Endometrium (tissue), 2 donors: ENCODE data around the gene GRID2.
A peak's percentile ranks its signal among the peaks of the same experiment; 100 is the strongest.
"Not testable (repeated sequence)": the region's sequence is repeated elsewhere in the genome, so short reads cannot be mapped to it uniquely, and the experiment has no call there.

ENCODE experiments used
- FAIRE-seq: peaks from 2 replicates; lab custom pipeline; 2012; peaks lifted over from hg19 to GRCh38; lab: Jason Lieb, UNC
- donor health status: control.
- donor health status: control.

Gene GRID2

GRCh38 chr4:92305878-92306520 is 2.2 kb downstream of the GRID2 start:
- no peak for FAIRE-seq

- no peak for FAIRE-seq
Observed at GRCh38 chr4:92307181-92307580, 3.4 kb downstream of the GRID2 start.

- FAIRE-seq: no peak
Observed at GRCh38 chr4:92307866-92308265, 4.1 kb downstream of the GRID2 start.

GRCh38 chr4:92317047-92317446 is 13.3 kb downstream of the GRID2 start:
- no peak for FAIRE-seq

- FAIRE-seq: no peak
Observed at GRCh38 chr4:92328095-92328494, 24.3 kb downstream of the GRID2 start.

- no peak for FAIRE-seq
Observed at GRCh38 chr4:92333016-92333415, 29.2 kb downstream of the GRID2 start.

GRCh38 chr4:92334716-92335350 is 31.1 kb downstream of the GRID2 start:
- peak; percentile 64 for FAIRE-seq

- no peak for FAIRE-seq
Observed at GRCh38 chr4:92339676-92340075, 35.9 kb downstream of the GRID2 start.

- FAIRE-seq: no peak
Observed at GRCh38 chr4:92344216-92344615, 40.5 kb downstream of the GRID2 start.

GRCh38 chr4:92346289-92346688 is 42.5 kb downstream of the GRID2 start:
- no peak for FAIRE-seq

GRCh38 chr4:92357966-92358365 is 54.2 kb downstream of the GRID2 start:
- FAIRE-seq: no peak

GRCh38 chr4:92359491-92359890 is 55.7 kb downstream of the GRID2 start:
- FAIRE-seq: no peak

- FAIRE-seq: no peak
Observed at GRCh38 chr4:92362028-92362427, 58.3 kb downstream of the GRID2 start.

- FAIRE-seq: peak; percentile 8
Observed at GRCh38 chr4:92368653-92369052, 64.9 kb downstream of the GRID2 start.

- FAIRE-seq: no peak
Observed at GRCh38 chr4:92381616-92382015, 77.8 kb downstream of the GRID2 start.

GRCh38 chr4:92382128-92382527 is 78.4 kb downstream of the GRID2 start:
- FAIRE-seq: no peak

GRCh38 chr4:92387459-92388069 is 83.8 kb downstream of the GRID2 start:
- FAIRE-seq: no peak

- FAIRE-seq: no peak
Observed at GRCh38 chr4:92399032-92399431, 95.3 kb downstream of the GRID2 start.

GRCh38 chr4:92403525-92403924 is 99.8 kb downstream of the GRID2 start:
- not testable (repeated sequence) for FAIRE-seq

- no peak for FAIRE-seq
Observed at GRCh38 chr4:92406488-92406887, 102.7 kb downstream of the GRID2 start.

GRCh38 chr4:92421920-92422319 is 118.2 kb downstream of the GRID2 start:
- no peak for FAIRE-seq

GRCh38 chr4:92433272-92433758 is 129.5 kb downstream of the GRID2 start:
- FAIRE-seq: no peak

- not testable (repeated sequence) for FAIRE-seq
Observed at GRCh38 chr4:92438722-92439121, 135.0 kb downstream of the GRID2 start.
